DND-41 (cell line): ENCODE measurements around the gene PTPN4.

Experiments
- ATAC-seq: fragments of 200-7000 bp; cut with Tn5 transposase; 3 replicates; pipeline ENCODE4 v1.9.1; 2021; ENCODE audit warnings: low read depth; ENCODE audit not compliant: insufficient read depth
- DNase-seq: peaks from one replicate; pipeline ENCODE4 v3.0.0-alpha.2; 2020
- H2AFZ ChIP-seq: 2 replicates; pipeline ENCODE4 v1.6.0; 2012; ENCODE audit warnings: low read depth, low read length
- H3K27ac ChIP-seq: 2 replicates; pipeline ENCODE4 v1.5.1; 2012; ENCODE audit warnings: low read length, inconsistent platforms
- H3K27me3 ChIP-seq: fragments of 200-600 bp; sonication (generic); 2 replicates; pipeline ENCODE4 v1.6.0; 2012; ENCODE audit warnings: low read length, mild to moderate bottlenecking, inconsistent platforms; ENCODE audit not compliant: insufficient read depth, poor library complexity
- H3K36me3 ChIP-seq: 2 replicates; pipeline ENCODE4 v1.5.1; 2012; ENCODE audit warnings: low read length, inconsistent platforms; ENCODE audit not compliant: insufficient read depth
- H3K4me1 ChIP-seq: 2 replicates; pipeline ENCODE4 v1.5.1; 2012; ENCODE audit warnings: mild to moderate bottlenecking, low read length; ENCODE audit not compliant: insufficient read depth
- H3K4me2 ChIP-seq: 2 replicates; pipeline ENCODE4 v1.6.0; 2012; ENCODE audit warnings: mild to moderate bottlenecking, moderate library complexity, low read length, inconsistent platforms; ENCODE audit not compliant: insufficient read depth
- H3K4me3 ChIP-seq, 2 experiments: fragments of 200-600 bp in 1 of 2; shearing (Covaris generic) in 1 of 2; 2 replicates each; pipeline ENCODE4 v1.5.1; 2012 to 2016; ENCODE audit warnings: inconsistent platforms in 2 of 2, low read length in 2 of 2, mild to moderate bottlenecking in 2 of 2, low read depth in 1 of 2, moderate library complexity in 1 of 2
- H3K79me2 ChIP-seq: 2 replicates; pipeline ENCODE4 v1.6.0; 2012; ENCODE audit warnings: low read length, inconsistent platforms; ENCODE audit not compliant: insufficient read depth
- H3K9ac ChIP-seq: 2 replicates; pipeline ENCODE4 v1.6.0; 2012; ENCODE audit warnings: low read depth, mild to moderate bottlenecking, inconsistent platforms, low read length, moderate library complexity
- H3K9me3 ChIP-seq: 2 replicates; pipeline ENCODE4 v1.5.1; 2012; ENCODE audit warnings: low read length, moderate library complexity, mild to moderate bottlenecking, inconsistent platforms; ENCODE audit not compliant: insufficient read depth, severe bottlenecking
- H4K20me1 ChIP-seq: 2 replicates; pipeline ENCODE4 v1.6.0; 2012; ENCODE audit warnings: low read length; ENCODE audit not compliant: insufficient read depth
- CTCF ChIP-seq: IDR thresholded peaks from 2 replicates; pipeline ENCODE4 v1.5.1; 2012; ENCODE audit warnings: borderline replicate concordance, low read length, moderate library complexity, mild to moderate bottlenecking; ENCODE audit not compliant: poor library complexity, severe bottlenecking; ENCODE audit errors: extremely low read depth
- EZH2 ChIP-seq: IDR thresholded peaks from 3 replicates; pipeline ENCODE4 v1.6.1; 2012; ENCODE audit warnings: borderline replicate concordance, low read depth, mild to moderate bottlenecking, moderate library complexity, low read length, inconsistent platforms; ENCODE audit not compliant: severe bottlenecking

The PTPN4 gene

GRCh38 chr2:119941388-119941787, 181.7 kb downstream of the PTPN4 start:
- H3K36me3 ChIP-seq, result peaks cover 35% of the 10 kb centered on the region
- H4K20me1 ChIP-seq, result no peaks in the 10 kb centered on the region
- H3K4me2 ChIP-seq, result no peak overlapping the region
- H3K27ac ChIP-seq, result no peak overlapping the region
- H3K9ac ChIP-seq, result no peak overlapping the region
- TF ChIP-seq CTCF (no peak), EZH2 (no peak)
- H3K27me3 ChIP-seq, result no peaks in the 10 kb centered on the region
- ATAC-seq (no peak), DNase-seq (no peak)
- no peak overlapping the region for H3K4me3 ChIP-seq
- no peaks in the 10 kb centered on the region for H3K4me1 ChIP-seq
- no peaks in the 10 kb centered on the region for H3K79me2 ChIP-seq
- H2AFZ ChIP-seq, result no peak overlapping the region
- H3K9me3 ChIP-seq, result no peaks in the 10 kb centered on the region

GRCh38 chr2:119941981-119942513, 182.3 kb downstream of the PTPN4 start:
- Histone ChIP-seq H4K20me1 (no peaks in the 10 kb centered on the region), H3K27me3 (no peaks in the 10 kb centered on the region), H3K4me1 (no peaks in the 10 kb centered on the region), H3K9me3 (no peaks in the 10 kb centered on the region), H3K9ac (no peak overlapping the region), H3K27ac (no peak overlapping the region), H3K36me3 (peaks cover 39% of the 10 kb centered on the region), H3K79me2 (no peaks in the 10 kb centered on the region), H2AFZ (no peak overlapping the region), H3K4me2 (no peak overlapping the region), H3K4me3 (no peak overlapping the region)
- no peak for DNase-seq
- ATAC-seq, result no peak
- TF ChIP-seq CTCF (no peak), EZH2 (no peak)

- no peak overlapping the region for H3K9ac ChIP-seq
- no peak overlapping the region for H3K4me3 ChIP-seq
- H3K9me3 ChIP-seq, result no peaks in the 10 kb centered on the region
- H3K36me3 ChIP-seq, result peaks cover 39% of the 10 kb centered on the region
- H3K79me2 ChIP-seq, result no peaks in the 10 kb centered on the region
- H3K27ac ChIP-seq, result no peak overlapping the region
- no peaks in the 10 kb centered on the region for H4K20me1 ChIP-seq
- DNase-seq (no peak), ATAC-seq (no peak)
- no peaks in the 10 kb centered on the region for H3K27me3 ChIP-seq
- TF ChIP-seq EZH2 (no peak), CTCF (no peak)
- no peaks in the 10 kb centered on the region for H3K4me1 ChIP-seq
- H3K4me2 ChIP-seq, result no peak overlapping the region
- no peak overlapping the region for H2AFZ ChIP-seq
These were observed 183.3 kb downstream of the PTPN4 start for GRCh38 chr2:119943058-119943457.

- H3K4me3 ChIP-seq, result no peak overlapping the region
- no peaks in the 10 kb centered on the region for H3K9me3 ChIP-seq
- no peak overlapping the region for H3K9ac ChIP-seq
- H3K27ac ChIP-seq, result no peak overlapping the region
- no peaks in the 10 kb centered on the region for H3K4me1 ChIP-seq
- H3K27me3 ChIP-seq, result no peaks in the 10 kb centered on the region
- ATAC-seq (no peak), DNase-seq (no peak)
- H4K20me1 ChIP-seq, result no peaks in the 10 kb centered on the region
- TF ChIP-seq CTCF (no peak), EZH2 (no peak)
- H3K4me2 ChIP-seq, result no peak overlapping the region
- no peak overlapping the region for H2AFZ ChIP-seq
- no peaks in the 10 kb centered on the region for H3K79me2 ChIP-seq
- H3K36me3 ChIP-seq, result peaks cover 42% of the 10 kb centered on the region
These were observed 187.8 kb downstream of the PTPN4 start for GRCh38 chr2:119947535-119947934.
